BE2C (cell line): Measurements from ENCODE around the gene WDFY3.

Experiments
- DNase-seq: peaks from one replicate; pipeline ENCODE4 v3.0.0-alpha.2; 2020
- H3K27me3 ChIP-seq: fragments of 250-450 bp; sonication (Bioruptor Pico); 2 replicates; pipeline ENCODE4 v1.5.1; 2020; ENCODE audit warnings: mild to moderate bottlenecking
- H3K36me3 ChIP-seq: fragments of 250-450 bp; sonication (Bioruptor Pico); 2 replicates; pipeline ENCODE4 v1.5.1; 2020; ENCODE audit warnings: mild to moderate bottlenecking
- H3K4me1 ChIP-seq: fragments of 250-450 bp; sonication (Bioruptor Pico); 2 replicates; pipeline ENCODE4 v1.5.1; 2020
- H3K4me3 ChIP-seq: 2 replicates; pipeline ENCODE4 v1.5.1; 2011; ENCODE audit warnings: low read depth, low read length
- H3K9me3 ChIP-seq: fragments of 250-450 bp; sonication (Bioruptor Pico); 2 replicates; pipeline ENCODE4 v1.5.1; 2020
- TF ChIP-seq, protein P1 (sequence below): IDR thresholded peaks from 2 replicates; pipeline ENCODE4 v1.5.1; 2012; ENCODE audit warnings: mild to moderate bottlenecking, low read depth, low read length

WDFY3 gene

DNA sequence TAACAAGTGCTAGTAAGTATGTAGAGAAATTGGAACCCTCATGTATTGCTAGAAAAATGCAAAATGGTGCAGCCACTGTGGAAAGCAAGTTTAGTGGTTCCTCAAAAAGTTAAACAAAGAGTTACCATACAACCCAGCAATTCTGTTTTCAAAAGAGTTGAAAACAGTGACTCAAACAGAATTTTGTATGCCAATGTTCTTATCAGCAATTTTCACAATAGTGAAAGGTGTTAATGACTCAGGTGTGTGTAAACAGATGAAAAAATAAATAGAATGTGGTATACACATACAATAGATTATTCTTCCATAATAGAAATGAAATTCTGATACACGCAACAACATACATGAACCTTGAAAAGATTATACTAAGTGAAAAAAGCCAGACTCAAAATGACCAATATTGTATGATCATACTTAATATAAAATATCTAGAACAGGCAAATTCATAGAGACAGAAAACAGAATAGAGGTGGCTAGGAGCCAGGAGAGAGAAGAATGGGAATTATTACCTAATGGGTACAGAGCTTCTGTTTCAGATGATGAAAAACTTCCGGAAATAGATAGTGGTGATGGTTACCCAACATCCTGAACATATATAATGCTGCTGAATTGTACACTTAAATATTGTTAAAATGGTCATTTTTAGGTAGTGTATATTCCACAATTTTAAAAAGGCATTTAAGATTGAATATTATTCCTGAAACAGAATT is 51.6 kb downstream of the WDFY3 start:
- Histone ChIP-seq H3K4me1 (peaks cover 14% of the 10 kb centered on the region; the same call in 1 of the 2 replicates), H3K27me3 (no peaks in the 10 kb centered on the region), H3K9me3 (no peaks in the 10 kb centered on the region), H3K4me3 (no peak overlapping the region), H3K36me3 (no peaks in the 10 kb centered on the region)
- DNase-seq, result no peak
- TF ChIP-seq, protein P1, sequence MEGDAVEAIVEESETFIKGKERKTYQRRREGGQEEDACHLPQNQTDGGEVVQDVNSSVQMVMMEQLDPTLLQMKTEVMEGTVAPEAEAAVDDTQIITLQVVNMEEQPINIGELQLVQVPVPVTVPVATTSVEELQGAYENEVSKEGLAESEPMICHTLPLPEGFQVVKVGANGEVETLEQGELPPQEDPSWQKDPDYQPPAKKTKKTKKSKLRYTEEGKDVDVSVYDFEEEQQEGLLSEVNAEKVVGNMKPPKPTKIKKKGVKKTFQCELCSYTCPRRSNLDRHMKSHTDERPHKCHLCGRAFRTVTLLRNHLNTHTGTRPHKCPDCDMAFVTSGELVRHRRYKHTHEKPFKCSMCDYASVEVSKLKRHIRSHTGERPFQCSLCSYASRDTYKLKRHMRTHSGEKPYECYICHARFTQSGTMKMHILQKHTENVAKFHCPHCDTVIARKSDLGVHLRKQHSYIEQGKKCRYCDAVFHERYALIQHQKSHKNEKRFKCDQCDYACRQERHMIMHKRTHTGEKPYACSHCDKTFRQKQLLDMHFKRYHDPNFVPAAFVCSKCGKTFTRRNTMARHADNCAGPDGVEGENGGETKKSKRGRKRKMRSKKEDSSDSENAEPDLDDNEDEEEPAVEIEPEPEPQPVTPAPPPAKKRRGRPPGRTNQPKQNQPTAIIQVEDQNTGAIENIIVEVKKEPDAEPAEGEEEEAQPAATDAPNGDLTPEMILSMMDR, result no peak

DNA sequence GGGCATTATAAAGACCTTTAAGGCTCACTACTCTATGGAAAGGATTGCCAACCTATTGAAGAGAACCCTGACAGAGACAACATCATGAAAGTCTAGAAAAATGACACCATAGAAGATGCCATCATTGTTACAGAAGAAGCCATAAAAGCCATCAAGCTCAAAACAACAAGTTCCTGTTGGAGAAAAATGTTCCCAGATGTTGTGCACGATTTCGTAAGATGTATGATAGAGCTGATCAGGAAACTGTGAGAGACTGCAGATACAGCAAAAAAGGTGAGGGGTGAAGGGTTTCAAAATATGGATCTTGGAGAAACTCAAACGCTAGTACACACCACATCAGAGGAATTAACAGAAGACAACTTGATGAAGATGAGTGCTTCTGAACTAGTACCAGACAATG is 53.3 kb downstream of the WDFY3 start:
- H3K36me3 ChIP-seq, result no peaks in the 10 kb centered on the region
- no peaks in the 10 kb centered on the region for H3K9me3 ChIP-seq
- H3K4me1 ChIP-seq, result peaks cover 14% of the 10 kb centered on the region; the same call in 1 of the 2 replicates
- no peaks in the 10 kb centered on the region for H3K27me3 ChIP-seq
- TF ChIP-seq, protein P1, result no peak
- no peak overlapping the region for H3K4me3 ChIP-seq
- no peak for DNase-seq

DNA sequence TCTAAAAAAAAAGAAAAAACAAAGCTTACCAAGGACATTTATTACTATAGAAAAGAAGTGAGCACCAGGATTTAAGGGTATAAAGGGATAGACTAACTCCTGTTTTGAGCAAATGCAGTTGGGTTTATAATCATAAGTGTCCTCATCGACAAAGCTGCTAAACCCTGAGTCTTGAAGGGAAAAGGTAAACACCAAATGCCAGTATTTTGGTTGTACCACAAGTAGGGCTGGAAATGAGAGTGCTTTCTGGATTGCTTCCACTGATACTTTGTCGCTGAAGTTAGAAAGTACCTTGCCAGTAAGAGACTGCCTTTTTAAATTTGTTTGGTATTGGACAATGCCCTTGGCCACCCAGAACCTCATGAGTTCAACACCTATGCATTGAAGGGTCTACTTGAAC is 53.7 kb downstream of the WDFY3 start:
- H3K4me3 ChIP-seq, result no peak overlapping the region
- TF ChIP-seq, protein P1, result no peak
- peaks cover 12% of the 10 kb centered on the region; the same call in 1 of the 2 replicates for H3K4me1 ChIP-seq
- H3K36me3 ChIP-seq, result no peaks in the 10 kb centered on the region
- DNase-seq, result no peak
- no peaks in the 10 kb centered on the region for H3K9me3 ChIP-seq
- H3K27me3 ChIP-seq, result no peaks in the 10 kb centered on the region

DNA sequence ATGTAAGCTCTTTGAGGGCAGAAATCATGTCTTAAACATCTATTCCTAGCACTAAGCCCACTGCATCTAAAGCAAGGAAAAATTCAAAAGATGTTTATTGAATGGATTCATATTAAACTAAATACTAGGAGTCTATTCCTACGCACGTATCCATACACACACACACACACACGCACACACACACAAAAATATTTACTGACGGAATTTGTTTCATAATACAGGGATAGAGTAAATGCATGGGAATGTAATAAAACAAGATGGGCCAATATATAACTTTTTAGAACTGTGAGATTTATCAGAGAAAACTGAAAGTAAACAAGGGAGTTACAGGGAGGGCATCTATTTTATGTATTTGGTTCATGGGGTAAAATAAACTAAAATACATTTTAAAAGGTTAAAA is 57.6 kb downstream of the WDFY3 start:
- no peaks in the 10 kb centered on the region for H3K27me3 ChIP-seq
- TF ChIP-seq, protein P1, result no peak
- no peak overlapping the region for H3K4me3 ChIP-seq
- DNase-seq, result no peak
- H3K36me3 ChIP-seq, result no peaks in the 10 kb centered on the region
- no peaks in the 10 kb centered on the region for H3K4me1 ChIP-seq
- no peaks in the 10 kb centered on the region for H3K9me3 ChIP-seq

DNA sequence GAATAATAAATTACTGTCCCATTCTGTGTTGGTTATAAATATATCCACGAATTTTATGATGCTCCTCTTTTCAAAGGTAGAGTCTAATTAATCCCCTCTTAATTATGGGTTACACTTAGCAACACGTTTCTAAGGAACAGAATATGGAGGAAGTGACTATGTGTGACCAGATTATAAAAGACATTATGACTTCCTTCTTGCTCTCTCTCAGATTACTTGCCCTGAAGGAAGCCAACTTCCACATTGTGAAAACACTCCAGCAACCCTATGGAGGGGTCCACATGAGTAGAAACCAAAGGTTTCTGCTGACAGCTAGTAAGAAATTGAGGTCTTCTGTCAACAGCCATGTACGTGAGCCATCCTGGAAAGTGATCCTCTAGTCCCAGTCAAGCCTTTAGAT is 59.3 kb downstream of the WDFY3 start:
- no peaks in the 10 kb centered on the region for H3K36me3 ChIP-seq
- no peak for DNase-seq
- no peaks in the 10 kb centered on the region for H3K9me3 ChIP-seq

DNA sequence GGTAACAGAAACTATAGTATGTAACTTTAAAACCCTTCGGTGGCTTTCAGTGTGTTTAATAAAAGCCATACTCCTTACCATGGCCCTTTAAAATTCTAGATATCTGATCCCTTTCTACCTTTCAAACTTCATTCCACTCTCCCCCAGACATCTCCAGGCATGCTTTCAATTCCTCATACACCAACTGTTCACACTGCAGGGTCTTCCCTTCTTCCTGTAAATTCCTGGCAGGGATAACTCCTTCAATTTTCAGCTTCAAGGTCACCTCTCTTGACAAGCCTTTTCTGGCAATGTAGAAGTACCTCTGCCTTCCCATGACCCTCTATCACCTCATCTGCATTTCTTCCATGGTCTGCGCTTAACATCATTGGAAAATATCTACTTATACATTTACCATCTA is 60.8 kb downstream of the WDFY3 start:
- Histone ChIP-seq H3K27me3 (no peaks in the 10 kb centered on the region), H3K4me3 (no peak overlapping the region), H3K4me1 (peaks cover 4% of the 10 kb centered on the region; the same call in 1 of the 2 replicates), H3K9me3 (no peaks in the 10 kb centered on the region), H3K36me3 (no peaks in the 10 kb centered on the region)
- DNase-seq, result no peak
- TF ChIP-seq, protein P1, result no peak

More for the DNA sequence above, 59.3 kb downstream of the WDFY3 start:
- H3K4me3 ChIP-seq, result no peak overlapping the region
- TF ChIP-seq, protein P1, result no peak
- H3K27me3 ChIP-seq, result no peaks in the 10 kb centered on the region
- H3K4me1 ChIP-seq, result no peaks in the 10 kb centered on the region; the same call in 1 of the 2 replicates
